GM21526 (cell line): ENCODE results near the gene SOX11.

ENCODE experiments used
- ATAC-seq: cut with Tn5 transposase; IDR thresholded peaks from one replicate; pipeline ENCODE4 v1.9.1; 2021; ENCODE audit warnings: moderate library complexity; ENCODE audit not compliant: unreplicated experiment, low FRiP score

SOX11 gene

DNA sequence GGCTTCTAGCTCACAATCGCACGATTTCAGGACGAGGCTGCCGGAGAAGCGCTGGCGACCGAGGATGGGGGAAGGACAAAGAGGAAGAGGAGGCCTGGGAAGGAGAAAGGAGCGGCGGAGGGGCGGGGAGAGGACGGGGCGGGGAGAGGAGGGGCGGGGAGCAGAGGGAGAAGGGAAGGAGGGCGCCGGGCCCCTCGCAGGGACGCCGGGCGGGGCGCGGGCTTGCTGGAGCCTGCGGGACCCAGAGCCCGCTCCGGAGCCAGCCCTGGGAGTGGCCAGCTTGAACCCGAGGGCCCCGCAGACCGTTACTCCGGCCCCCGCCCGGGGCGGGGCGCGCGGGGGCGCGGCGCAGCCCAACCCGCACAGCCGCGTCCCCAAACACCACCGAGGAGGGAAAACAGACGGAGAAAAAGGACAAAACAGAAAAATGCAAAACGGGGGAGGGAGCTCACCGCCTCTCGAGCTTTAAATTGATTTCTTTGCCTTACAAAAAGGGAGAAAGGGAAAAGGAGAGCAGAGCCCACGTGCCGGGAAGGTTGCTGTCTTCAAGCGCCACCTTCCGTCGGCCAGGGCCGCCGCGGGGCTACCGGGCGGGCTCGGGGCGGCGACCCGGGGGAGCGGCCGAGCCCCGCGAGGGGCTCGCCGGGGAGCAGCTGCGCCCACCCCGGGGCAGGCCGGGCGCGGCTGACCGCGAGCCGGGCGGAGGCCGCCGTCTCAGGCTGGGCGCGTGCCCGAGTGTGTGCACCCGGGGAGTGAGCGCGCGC is 781 bp upstream of the SOX11 start:
- peak; percentile 1 for ATAC-seq

- no peak for ATAC-seq
These were observed 540 bp downstream of the SOX11 start for GRCh38 chr2:5692561-5693286.

GRCh38 chr2:5693287-5694201 is 1.4 kb downstream of the SOX11 start:
- ATAC-seq: no peak

GRCh38 chr2:5694306-5694705 is 2.1 kb downstream of the SOX11 start:
- no peak for ATAC-seq

- peak; percentile 38 for ATAC-seq
These were observed 3.6 kb downstream of the SOX11 start for GRCh38 chr2:5695654-5696403.

GRCh38 chr2:5696404-5696944 is 4.3 kb downstream of the SOX11 start:
- ATAC-seq: peak; percentile 29

- ATAC-seq: peak; percentile 49
These were observed 4.8 kb downstream of the SOX11 start for GRCh38 chr2:5696945-5697521.

DNA sequence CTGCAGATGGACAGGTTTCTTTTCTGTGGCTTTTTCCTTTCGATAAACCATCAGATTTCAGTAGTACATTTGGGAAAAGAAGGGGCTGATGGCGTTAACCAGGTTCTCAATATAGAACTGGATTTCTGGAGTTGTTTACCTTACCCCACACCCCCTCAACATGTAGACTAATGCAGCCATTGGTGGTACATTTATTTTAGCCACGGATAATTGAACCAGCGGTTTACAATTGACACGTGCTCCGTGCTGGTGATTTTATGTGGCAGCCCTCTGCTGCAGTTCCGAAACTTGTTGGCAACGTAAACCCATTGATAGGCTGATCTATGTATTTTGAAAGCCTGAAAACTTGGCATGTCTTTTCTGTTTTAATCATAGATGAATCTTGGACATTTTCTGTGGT is 5.4 kb downstream of the SOX11 start:
- ATAC-seq: no peak

DNA sequence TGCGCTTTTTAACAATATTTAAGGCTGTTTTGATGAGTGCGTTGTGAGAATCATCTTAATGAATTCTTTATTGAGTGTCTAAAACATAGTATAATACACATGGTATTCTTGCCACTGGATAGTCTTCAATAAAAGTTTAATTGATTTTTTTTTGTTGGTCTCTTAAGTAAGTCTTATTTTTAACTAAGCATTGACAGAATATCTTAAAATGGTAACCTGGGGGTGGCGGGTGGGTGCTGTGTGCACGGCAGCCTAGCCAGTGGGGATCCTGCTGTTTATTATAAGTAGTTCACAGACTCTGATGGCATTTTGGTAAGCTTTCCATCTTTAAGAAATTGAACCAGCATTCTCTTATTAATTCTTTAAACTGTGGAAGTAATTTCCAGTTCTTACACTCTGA is 6.0 kb downstream of the SOX11 start:
- ATAC-seq: no peak

DNA sequence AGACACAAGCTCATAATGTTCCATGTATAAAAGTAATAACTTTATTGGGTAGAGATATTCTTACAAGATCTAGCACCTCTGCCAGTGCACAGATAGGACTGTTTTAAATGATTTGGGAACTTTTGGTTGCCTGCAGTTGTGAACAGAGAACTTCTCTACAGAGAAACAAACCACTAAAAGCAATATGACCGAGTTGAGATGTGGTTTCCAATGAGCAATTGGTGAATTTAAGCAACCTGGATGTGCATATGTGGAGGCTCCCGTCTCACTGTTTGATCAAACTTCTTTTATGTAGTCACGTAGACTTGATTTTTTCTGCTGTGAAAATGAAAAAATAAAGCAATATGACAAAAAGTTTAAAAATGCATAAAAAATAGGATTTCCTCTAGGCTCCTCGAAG is 7.8 kb downstream of the SOX11 start:
- no peak for ATAC-seq

- ATAC-seq: no peak
These were observed 8.4 kb downstream of the SOX11 start for GRCh38 chr2:5700551-5700950.

GRCh38 chr2:5701266-5701665 is 9.1 kb downstream of the SOX11 start:
- ATAC-seq: no peak

DNA sequence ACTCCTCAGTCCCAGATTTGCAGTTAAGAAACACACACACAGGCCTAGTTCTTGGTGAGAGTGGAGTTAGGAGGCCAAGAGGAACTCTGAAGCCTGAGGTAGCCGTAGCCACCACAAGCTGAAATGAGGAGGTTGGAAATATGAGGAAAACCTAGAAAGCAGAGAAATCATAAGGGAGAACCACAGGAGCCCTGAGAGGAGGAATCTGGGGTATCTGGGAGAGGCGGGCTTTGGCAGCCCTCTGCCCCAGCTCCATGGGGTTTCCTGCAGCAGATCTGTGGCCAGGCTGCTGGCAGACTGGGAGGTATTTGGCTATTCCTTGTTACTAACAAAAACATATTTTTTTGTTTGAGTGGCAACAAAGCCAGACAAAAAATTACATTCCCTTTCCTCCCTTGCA is 11.0 kb downstream of the SOX11 start:
- no peak for ATAC-seq

DNA sequence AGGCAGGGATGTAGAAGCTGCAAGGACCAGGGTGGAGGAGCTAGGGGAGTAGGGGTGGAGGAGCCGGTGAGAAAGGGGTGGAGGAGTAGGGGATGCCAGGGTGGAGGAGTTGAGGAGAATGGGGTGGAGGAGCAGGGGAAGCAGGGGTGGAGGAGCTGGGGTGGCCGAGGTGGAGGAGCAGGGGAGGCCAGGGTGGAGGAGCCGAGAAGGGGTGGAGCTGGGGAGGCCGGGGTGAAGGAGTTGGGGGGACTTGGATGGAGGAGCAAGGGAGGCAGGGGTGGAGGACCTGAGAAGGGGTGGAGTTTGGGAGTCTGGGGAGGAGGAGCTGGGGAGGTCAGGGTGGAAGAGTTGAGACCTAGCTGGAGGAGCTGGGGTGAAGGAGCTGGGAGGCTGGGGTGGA is 13.3 kb downstream of the SOX11 start:
- no peak for ATAC-seq

GRCh38 chr2:5706717-5707455 is 14.7 kb downstream of the SOX11 start:
- ATAC-seq: no peak

DNA sequence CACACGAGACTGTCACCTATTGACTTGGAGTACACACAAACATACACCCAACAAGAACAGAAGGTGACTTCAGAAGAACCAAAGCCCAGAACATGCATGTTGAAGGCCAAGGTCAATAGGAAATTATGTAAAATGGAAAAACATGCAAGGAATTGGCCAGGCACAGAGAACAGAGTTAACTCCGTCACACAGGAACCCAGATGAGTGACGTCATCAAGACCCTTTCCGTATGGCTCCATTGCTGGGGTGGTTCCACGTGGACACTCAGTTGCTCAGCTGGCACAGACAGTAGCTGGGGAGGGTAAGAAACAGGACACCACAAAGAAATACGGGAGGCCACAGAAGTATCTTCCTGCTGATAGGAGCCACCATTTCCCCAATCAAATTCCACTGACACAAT is 18.4 kb downstream of the SOX11 start:
- no peak for ATAC-seq

DNA sequence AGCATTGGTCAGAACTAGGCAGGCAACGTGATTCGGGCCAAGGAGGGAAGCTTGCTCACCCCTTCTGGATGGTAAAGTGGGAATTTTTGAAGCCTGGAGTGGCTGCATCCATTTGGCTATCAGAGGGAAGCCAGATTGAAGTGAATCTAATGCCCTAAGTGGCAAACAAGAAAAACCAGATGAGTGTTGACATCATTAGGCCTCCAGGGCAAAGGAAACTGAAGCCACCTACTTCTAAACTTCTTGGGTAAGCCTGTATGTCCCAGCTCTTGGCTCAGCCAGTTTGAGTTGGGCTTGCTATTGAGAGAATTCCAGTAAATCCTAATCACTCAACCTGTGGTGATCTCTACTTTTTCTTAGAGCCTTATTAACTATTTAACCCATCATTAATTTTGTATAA is 20.9 kb downstream of the SOX11 start:
- ATAC-seq: no peak

DNA sequence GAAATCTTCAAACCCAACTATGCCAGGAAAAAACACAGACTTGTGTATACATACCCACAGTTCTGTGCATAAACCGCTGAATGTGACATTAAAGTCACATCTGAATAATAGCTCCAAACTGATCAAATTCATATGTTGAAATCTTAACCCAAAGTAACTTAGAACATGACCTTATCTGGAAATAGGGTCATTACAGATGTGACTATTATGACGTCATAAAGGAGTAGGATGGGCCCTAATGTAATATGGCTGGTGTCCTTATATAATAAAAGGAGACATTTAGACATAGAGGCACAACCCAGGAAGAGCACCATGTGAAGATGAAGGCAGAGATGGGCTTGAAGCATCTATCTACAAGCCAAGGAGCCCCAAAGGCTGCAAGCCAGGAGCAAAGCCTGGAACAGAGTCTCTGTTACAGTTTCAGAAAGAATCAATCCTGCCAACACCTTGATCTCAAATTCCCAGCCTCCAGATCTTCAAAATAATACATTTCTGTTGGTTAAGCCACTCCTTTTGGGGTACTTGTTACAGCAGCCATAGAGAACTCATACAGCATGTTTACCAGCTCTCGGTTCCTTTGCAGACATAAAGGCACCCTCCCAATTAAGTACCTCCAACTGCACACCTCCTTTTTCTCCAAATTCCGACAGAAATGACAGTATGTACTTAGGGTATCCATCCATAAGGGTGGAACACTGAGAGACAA is 27.6 kb downstream of the SOX11 start:
- ATAC-seq: no peak

DNA sequence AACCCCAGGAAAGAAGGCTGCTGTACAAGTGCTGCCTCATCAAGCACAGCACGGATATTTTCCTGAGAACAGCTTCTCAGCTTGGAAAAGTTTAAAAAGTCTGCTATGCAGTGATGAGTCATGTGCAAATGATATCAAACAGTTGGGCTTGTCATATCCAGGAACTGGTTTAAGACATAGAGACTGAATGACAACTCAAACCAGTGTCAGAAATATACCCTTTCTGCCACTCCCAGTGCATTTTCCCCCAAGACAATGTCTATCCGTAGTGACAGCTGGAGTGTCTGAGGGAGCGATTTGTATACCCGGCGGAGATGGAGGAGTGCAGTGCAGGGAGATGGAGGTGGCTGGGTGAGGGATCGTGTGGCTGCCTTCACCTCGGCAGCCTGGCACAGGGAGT is 28.2 kb downstream of the SOX11 start:
- no peak for ATAC-seq
